ENCODE results near the gene RAI14. TPM values are rescaled to one million over a fixed set of nuclear protein-coding genes. Genes with fewer than 3 reads are reported as not detected.

The RAI14 gene
- total RNA-seq, 2 experiments from 2014 or later, result 0.92 to 12.3 TPM

- H3K4me1 ChIP-seq (ENCODE audit: insufficient read depth, low read length, poor library complexity, severe bottlenecking), result no peaks in the 10 kb centered on the region
- no peaks in the 10 kb centered on the region for H3K79me2 ChIP-seq (ENCODE audit: insufficient read depth, low read depth, low read length)
- no peaks in the 10 kb centered on the region for H3K36me3 ChIP-seq (ENCODE audit: insufficient read depth, low read length)
- DNase-seq (ENCODE audit: low spot score), result no peak
- H2AFZ ChIP-seq (ENCODE audit: low read length), result no peak overlapping the region
- no TSS peak for BruUV-seq (replicated peaks)
- no peak overlapping the region for H3K27ac ChIP-seq (ENCODE audit: low read depth, low read length, poor library complexity, severe bottlenecking)
- ChIA-PET CTCF (ENCODE audit: unreplicated experiment) (no interaction called here), POLR2A (interaction anchor here (1.0 to 1.1 kb wide), 2 partner anchors 126 to 1973 kb away, joined by 3 read pairs; no protein-coding TSS in a partner anchor)
- H4K20me1 ChIP-seq (ENCODE audit: insufficient read depth, low read length), result no peaks in the 10 kb centered on the region
- no peak overlapping the region for H3K4me3 ChIP-seq (ENCODE audit: low read depth, low read length, poor library complexity, severe bottlenecking)
- H3K9me2 ChIP-seq (ENCODE audit: insufficient read depth, low read length), result no peaks in the 10 kb centered on the region
- TF ChIP-seq EZH2phosphoT487 (IDR thresholded peaks at IDR 0.05; ENCODE audit: borderline replicate concordance, low read depth, low read length) (no peak), CTCF (conservative IDR thresholded peaks at IDR 0.05; ENCODE audit: low read length) (no peak)
- H3K4me2 ChIP-seq (ENCODE audit: low read length), result no peak overlapping the region
- intact Hi-C loops (cut with micrococcal nuclease; ENCODE audit: unreplicated experiment), result no loop called here
- H3K9me3 ChIP-seq (ENCODE audit: low read length), result no peaks in the 10 kb centered on the region
These were observed 37.9 kb downstream of the RAI14 start for GRCh38 chr5:34694012-34694411.

GRCh38 chr5:34694685-34695084, 38.6 kb downstream of the RAI14 start:
- Histone ChIP-seq H2AFZ (ENCODE audit: low read length) (no peak overlapping the region), H3K27ac (ENCODE audit: low read depth, low read length, poor library complexity, severe bottlenecking) (no peak overlapping the region), H3K9me2 (ENCODE audit: insufficient read depth, low read length) (no peaks in the 10 kb centered on the region), H3K9me3 (ENCODE audit: low read length) (no peaks in the 10 kb centered on the region), H3K4me3 (ENCODE audit: low read depth, low read length, poor library complexity, severe bottlenecking) (no peak overlapping the region), H3K4me1 (ENCODE audit: insufficient read depth, low read length, poor library complexity, severe bottlenecking) (no peaks in the 10 kb centered on the region), H3K36me3 (ENCODE audit: insufficient read depth, low read length) (no peaks in the 10 kb centered on the region), H4K20me1 (ENCODE audit: insufficient read depth, low read length) (no peaks in the 10 kb centered on the region), H3K4me2 (ENCODE audit: low read length) (no peak overlapping the region), H3K79me2 (ENCODE audit: insufficient read depth, low read depth, low read length) (no peaks in the 10 kb centered on the region)
- CTCF ChIA-PET (ENCODE audit: unreplicated experiment), result no interaction called here
- BruUV-seq (replicated peaks), result no TSS peak
- no peak for DNase-seq (ENCODE audit: low spot score)
- POLR2A ChIA-PET, result interaction anchor here (0.6 to 1.1 kb wide), 3 partner anchors 9 to 125 kb away, joined by 3 read pairs; no protein-coding TSS in a partner anchor
- intact Hi-C loops (cut with micrococcal nuclease; ENCODE audit: unreplicated experiment), result no loop called here
- TF ChIP-seq EZH2phosphoT487 (IDR thresholded peaks at IDR 0.05; ENCODE audit: borderline replicate concordance, low read depth, low read length) (no peak), CTCF (conservative IDR thresholded peaks at IDR 0.05; ENCODE audit: low read length) (no peak)

DNA sequence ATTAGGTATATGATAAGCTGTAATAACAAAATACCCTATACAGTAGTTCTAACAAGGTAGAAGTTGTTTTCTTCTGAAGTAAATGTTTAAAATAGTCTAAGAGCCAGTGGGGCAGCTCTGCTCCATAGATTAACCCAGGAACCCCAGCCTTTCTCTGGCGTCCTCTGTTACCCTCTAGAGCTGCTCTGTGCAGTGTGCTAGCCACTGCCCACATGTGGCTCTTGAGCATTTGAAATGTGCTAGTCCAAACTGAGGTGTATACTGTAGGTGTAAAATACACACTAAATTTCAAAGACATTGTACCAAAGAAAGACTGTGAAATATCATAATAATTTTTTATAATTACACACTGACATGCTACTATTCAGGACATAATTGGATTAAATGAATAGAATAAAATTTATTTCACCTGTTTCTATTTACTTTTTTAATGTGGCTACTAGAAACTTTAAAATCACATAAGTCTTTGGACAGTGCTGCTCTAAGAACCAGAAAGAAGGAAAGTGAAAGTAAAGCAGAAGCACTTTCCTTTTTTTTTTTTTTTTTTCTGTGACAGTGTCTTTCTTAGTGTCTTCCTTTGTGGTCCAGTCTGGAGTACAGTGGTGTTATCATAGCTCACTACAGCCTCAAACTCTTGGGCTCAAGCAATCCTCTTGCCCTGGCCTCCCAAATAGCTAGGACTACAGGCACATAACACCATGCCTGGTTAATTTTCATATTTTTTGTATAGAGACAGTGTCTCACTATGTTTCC, 39.3 kb downstream of the RAI14 start:
- Histone ChIP-seq H3K4me1 (ENCODE audit: insufficient read depth, low read length, poor library complexity, severe bottlenecking) (no peaks in the 10 kb centered on the region), H4K20me1 (ENCODE audit: insufficient read depth, low read length) (no peaks in the 10 kb centered on the region), H3K27ac (ENCODE audit: low read depth, low read length, poor library complexity, severe bottlenecking) (no peak overlapping the region), H2AFZ (ENCODE audit: low read length) (no peak overlapping the region), H3K9me3 (ENCODE audit: low read length) (no peaks in the 10 kb centered on the region), H3K9me2 (ENCODE audit: insufficient read depth, low read length) (no peaks in the 10 kb centered on the region), H3K36me3 (ENCODE audit: insufficient read depth, low read length) (no peaks in the 10 kb centered on the region), H3K4me3 (ENCODE audit: low read depth, low read length, poor library complexity, severe bottlenecking) (no peak overlapping the region), H3K4me2 (ENCODE audit: low read length) (no peak overlapping the region), H3K79me2 (ENCODE audit: insufficient read depth, low read depth, low read length) (no peaks in the 10 kb centered on the region)
- intact Hi-C loops (cut with micrococcal nuclease; ENCODE audit: unreplicated experiment), result no loop called here
- no peak for DNase-seq (ENCODE audit: low spot score)
- CTCF ChIA-PET (ENCODE audit: unreplicated experiment), result no interaction called here
- no TSS peak for BruUV-seq (replicated peaks)
- TF ChIP-seq EZH2phosphoT487 (IDR thresholded peaks at IDR 0.05; ENCODE audit: borderline replicate concordance, low read depth, low read length) (no peak), CTCF (conservative IDR thresholded peaks at IDR 0.05; ENCODE audit: low read length) (no peak)
- POLR2A ChIA-PET, result interaction anchor here (0.6 to 1.1 kb wide), 3 partner anchors 8 to 125 kb away, joined by 3 to 4 read pairs (median 3); no protein-coding TSS in a partner anchor
